Amygdala (tissue), 56 donors: Measurements from ENCODE around the gene AGK.
"Not testable (repeated sequence)": the region's sequence is repeated elsewhere in the genome, so short reads cannot be mapped to it uniquely, and the experiment has no call there.

Experiments
- DNase-seq, 56 donors: peaks; one replicate each; lab custom pipeline; 2025; lab: John Stamatoyannopoulos, UW

Gene AGK

DNA sequence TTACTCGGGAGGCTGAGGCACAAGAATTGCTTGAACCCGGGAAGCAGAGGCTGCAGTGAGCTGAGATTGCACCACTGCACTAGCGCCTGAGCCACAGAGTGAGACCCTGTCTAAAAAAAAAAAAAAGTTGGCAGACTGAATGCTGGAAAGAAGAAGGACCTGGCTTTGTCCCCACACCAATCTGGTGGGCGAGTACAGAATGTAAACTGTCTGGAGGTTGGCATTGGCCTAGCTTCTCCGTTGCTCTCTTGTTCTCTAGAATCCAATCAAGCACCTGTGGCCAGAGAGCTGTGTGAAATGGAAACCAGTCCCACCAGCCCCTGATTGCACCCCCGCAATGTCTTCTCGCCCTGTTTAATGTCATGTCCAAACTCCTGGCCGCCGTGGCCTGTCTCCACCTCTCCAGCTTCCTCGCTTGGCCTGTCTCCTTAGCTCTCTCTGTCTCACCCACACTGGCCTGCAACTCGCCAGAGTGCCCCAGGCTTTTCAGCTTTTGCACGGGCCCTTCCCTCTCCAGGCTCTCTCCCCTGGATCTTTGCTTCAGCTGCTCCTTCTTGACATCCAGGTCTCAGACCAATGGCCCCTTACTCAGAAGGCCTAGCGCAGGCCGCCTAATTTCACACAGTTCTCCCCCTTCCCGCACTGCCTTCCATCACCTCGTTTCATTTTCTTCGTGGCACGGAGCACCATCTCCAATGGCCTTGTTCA, 670 bp upstream of the AGK start:
- peak in 15 of 56 donors; percentile 9 to 60 (median 31) for DNase-seq

GRCh38 chr7:141551782-141552181, 572 bp downstream of the AGK start:
- DNase-seq: no peak

GRCh38 chr7:141557360-141557759, 6.2 kb downstream of the AGK start:
- no peak for DNase-seq

DNA sequence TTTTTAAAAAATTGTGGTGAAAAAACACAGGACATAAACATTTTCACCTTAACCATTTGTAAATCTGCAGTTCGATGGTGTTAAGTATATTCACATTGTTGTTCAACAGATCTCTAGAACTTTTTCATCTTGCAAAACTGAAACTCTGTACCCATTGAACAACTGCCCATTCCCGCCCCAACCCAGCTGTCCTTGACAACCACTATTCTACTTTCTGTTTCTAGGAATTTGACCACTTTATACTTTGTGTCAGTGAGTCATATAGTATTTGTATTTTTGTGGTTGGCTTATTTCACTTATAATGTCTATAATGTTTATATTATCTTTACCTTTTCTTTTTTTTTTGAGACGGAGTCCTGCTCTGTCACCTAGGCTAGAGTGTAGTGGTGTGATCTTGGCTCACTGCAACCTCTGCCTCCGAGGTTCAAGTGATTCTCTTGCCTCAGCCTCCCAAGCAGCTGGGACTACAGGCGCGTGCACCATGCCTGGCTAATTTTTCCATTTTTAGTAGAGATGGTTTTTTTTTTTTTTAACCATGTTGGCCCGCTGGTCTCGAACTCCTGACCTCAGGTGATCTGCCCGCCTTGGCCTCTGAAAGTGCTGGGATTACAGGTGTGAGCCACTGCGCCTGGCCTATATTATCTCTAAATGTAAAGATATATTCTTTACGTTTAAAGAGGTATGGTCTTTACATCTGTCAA, 6.8 kb downstream of the AGK start:
- not testable (repeated sequence) for DNase-seq

GRCh38 chr7:141558544-141559183, 7.5 kb downstream of the AGK start:
- DNase-seq: no peak

DNA sequence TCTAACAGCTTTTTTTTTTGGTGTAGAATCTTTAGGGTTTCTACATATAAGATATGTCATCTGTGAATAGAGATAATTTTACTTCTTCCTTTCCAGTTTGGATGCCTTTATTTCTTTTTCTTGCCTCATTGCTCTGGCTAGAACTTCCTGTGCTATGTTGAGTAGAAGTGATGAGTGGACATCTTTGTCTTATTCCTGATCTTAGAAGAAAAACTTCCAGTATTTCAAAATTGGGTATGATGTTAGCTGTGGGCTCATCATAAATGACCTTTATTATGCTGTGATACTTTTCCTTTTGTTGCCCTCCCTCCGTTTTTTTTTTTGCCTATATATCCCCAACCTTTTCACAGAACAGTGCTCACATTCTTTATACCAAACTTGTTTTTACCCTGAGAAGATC, 8.8 kb downstream of the AGK start:
- no peak for DNase-seq

GRCh38 chr7:141562036-141562435, 10.8 kb downstream of the AGK start:
- no peak for DNase-seq

- DNase-seq: no peak
Measured at GRCh38 chr7:141562543-141562942, 11.3 kb downstream of the AGK start.

GRCh38 chr7:141562972-141563371, 11.8 kb downstream of the AGK start:
- DNase-seq: no peak

DNA sequence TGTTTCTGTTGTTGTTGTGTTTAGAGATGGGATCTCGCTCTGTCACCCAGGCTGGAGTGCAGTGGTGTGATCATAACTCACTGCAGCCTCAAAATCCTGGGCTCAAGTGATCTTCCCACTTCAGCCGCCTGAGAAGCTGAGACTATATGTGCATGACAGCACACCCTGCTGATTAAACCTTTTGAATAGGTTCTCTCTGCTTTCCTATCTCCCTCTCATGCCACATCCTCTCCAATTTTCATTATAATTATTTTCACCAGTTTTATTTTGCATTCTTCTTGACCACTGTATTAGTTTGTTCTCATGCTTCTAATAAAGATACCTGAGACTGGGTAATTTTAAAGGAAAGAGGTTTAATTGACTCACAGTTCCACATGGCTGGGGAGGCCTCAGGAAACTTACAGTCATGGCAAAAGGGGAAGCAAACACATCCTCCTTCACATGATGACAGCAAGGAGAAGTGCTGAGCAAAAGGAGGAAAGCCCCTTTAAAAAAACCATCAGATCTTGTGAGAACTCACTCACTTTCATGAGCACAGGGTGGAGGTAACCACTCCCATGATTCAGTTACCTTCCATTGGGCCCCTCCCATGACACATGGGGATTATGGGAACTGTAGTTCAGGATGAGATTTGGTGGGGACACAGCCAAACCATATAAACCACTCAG, 12.9 kb downstream of the AGK start:
- no peak for DNase-seq

- no peak for DNase-seq
Measured at GRCh38 chr7:141567432-141567831, 16.2 kb downstream of the AGK start.

DNA sequence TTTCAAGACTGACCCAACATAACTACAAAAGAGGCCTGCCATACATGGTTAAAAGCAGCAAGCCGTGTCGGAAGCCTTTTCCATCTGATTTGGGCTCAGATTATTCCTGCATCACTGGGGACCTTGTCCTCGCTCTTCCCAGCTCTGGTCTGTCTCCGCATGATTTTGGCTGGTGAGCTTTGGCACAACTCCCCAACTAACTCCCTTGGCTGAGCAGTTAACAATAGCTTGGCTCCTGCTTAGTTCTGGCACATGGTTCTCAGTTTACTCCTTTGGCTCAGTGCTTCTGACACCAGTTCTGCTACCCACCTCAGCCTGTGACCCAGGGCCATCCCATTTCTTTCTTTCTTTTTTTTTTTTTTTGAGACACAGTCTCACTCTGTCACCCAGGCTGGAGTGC, 17.0 kb downstream of the AGK start:
- peak in 3 of 56 donors; percentile 3 to 22 (median 10) for DNase-seq

GRCh38 chr7:141571059-141571458, 19.8 kb downstream of the AGK start:
- DNase-seq: no peak

- DNase-seq: no peak
Measured at GRCh38 chr7:141572175-141572574, 21.0 kb downstream of the AGK start.

DNA sequence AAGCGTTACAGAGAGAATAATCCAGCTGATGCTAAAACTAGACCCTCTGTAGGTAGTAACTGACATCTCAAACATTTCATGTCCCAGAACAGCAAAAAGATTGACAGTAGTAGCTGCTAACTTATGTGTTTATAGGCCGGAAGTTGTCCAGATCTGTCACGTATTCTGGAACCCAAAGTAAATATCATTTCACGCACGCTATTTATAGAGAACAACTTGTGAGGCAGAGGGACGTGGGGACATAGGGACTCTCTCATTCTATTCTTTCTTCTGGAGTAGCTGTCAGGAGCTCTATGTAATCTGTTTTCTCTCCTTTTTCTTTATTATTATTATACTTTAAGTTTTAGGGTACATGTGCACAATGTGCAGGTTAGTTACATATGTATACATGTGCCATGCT, 22.3 kb downstream of the AGK start:
- no peak for DNase-seq

DNA sequence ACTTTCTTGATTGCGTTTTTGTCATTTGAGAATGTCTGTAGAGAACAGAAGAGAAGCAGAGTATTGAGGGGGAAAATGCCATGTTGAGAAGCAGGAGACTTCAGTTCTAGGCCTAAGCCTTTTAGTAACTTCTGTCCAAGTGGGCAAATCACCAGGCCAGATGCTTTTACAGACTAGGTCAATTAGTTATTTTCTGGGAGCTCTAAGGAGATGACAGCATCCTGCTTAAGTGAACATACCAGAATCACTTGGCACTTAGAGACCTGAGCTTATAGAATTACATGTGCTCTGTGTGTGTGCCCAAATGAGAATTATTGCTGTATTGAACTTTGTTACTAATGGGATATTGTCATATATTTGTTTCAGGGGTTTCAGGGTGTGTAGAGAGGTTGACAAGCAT, 24.0 kb downstream of the AGK start:
- no peak for DNase-seq

DNA sequence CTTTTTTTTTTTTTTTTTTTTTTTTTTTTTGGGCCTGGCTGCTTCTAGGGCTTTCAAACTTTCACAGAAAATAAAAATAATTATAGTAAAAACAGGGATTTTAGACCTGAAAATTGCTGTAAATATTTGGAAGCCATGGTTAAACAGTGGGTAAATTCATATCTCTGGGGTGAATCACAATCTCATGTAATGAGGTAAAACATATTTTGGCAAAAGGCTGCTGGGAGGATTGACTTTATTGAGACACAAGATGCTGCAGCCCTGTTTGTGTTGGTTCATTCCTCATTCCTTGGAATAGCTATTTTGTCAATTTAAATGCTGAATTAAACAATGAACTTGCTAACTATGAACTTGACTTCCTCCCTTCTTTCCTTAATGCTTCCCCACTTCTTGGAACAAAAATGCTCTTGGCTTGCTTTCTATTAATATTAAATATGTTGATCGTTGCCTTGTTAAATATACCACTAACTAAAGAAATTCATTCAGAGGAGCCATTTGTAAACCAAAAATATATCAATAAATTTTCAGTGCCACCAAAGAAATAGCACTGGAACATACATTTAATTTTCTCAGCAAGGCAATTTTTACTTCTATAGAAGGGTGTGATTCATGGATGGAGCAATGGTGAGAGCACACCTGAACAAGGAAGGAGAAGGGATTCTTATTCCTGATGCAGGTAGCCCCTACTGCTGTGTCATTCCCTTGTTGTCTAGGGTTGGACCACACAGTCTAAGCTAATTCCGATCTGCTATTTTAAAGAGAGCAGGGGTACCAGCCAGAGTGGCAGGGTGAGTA, 24.6 kb downstream of the AGK start:
- DNase-seq: no peak

GRCh38 chr7:141577043-141577839, 26.0 kb downstream of the AGK start:
- no peak for DNase-seq

DNA sequence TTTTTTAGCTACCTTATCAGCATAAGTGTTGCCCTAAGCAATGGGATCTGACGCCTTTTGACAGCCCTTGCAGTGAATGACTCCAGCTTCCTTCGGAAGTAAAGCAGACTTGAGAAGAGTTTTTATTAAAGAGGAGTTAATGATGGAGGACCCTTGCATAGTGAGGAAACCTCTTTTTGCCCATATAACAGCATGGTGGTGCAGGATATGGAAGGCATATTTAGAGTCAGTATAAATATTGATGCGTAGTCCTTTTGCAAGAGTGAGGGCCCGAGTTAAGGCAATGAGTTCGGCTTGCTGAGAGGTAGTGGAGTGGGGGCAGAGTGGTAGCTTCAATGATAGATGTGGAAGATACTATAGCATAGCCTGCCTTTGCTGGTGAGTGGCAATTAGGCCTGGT, 28.7 kb downstream of the AGK start:
- DNase-seq: not testable (repeated sequence)

- not testable (repeated sequence) for DNase-seq
Measured at GRCh38 chr7:141582063-141582462, 30.9 kb downstream of the AGK start.
